Measurements from ENCODE around the gene ARHGAP11A.
"Not testable (repeated sequence)": the region's sequence is repeated elsewhere in the genome, so short reads cannot be mapped to it uniquely, and the experiment has no call there.

Gene ARHGAP11A

GRCh38 chr15:32615051-32615870, at the start of gene ARHGAP11A:
Gene ARHGAP11A (plus strand): TSS chr15:32615504. CDS start chr15:32616212, 708 bp downstream.
- not testable (repeated sequence) for DNase-seq (ENCODE audit: extremely low spot score, insufficient read length, low read depth)
- FAIRE-seq = peak; percentile 93

GRCh38 chr15:32568988-32569387, 46.3 kb upstream of the ARHGAP11A start:
- FAIRE-seq = not testable (repeated sequence)

DNA sequence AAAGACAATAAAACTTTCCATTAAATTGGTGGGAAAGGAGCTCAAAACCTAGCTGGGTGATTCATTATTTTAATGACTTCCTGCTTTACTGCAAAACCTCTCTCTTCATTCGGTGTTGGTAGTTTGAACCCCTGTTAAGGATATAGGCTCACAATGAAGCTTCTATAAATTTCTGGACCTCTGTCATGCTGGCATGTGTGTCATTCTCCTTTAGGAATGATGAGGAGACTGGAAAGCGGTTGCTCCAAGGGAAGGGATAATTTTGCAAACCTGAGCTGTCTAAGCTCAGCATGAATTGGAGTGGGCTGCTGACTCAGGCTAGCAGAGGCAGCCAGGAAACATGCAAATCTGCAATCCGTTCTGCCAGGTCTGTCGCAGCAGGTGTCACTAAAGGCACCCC, 36.8 kb upstream of the ARHGAP11A start:
- not testable (repeated sequence) for FAIRE-seq; DNase-seq (ENCODE audit: extremely low spot score, insufficient read length, low read depth)

More at GRCh38 chr15:32568988-32569387, 46.3 kb upstream of the ARHGAP11A start:
- DNase-seq (ENCODE audit: extremely low spot score, insufficient read length, low read depth) = not testable (repeated sequence)

DNA sequence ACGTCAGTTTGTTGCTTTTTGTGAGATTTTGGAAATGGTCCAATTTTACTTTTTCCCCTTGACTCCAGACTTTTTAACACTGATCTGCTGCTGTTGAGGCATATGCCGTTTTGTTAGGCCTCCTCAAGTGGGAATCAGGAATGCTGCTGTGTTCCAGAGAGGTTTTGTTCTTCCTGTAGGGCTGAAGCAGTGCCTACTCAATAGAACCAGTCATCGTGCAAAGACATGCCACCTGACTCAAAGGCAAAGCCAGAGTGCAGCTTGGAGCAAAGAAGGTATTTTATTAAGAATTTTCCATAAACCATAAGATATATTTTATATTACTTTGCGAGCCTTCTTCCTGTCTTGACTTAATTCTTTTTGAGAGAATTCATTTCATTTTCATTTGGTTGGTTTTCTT, 29.5 kb upstream of the ARHGAP11A start:
- not testable (repeated sequence) for DNase-seq (ENCODE audit: extremely low spot score, insufficient read length, low read depth)

DNA sequence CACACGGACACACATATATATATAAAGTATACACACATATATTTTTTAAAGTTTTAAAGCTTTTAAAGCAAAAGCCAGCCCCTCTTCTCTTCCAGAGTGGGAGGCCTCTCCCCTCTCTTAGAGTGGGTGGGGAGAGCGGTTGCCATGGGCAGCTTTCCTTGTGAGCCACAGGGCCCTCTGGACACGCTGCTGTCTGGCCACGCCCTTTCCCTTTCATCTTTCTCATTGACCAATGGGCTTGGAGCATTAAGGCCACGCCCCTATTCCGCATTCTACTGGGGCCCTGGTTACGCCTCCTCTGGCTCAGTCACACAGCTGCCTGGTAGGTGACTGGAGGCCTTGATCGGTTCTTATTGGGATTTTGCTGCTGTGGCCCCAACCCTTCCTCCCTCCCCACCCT, 22.2 kb upstream of the ARHGAP11A start, which contains the start of gene GOLGA8N:
Gene GOLGA8N (plus strand): TSS at position 306 of the 400 bp plus-strand sequence.
- DNase-seq (ENCODE audit: extremely low spot score, insufficient read length, low read depth); FAIRE-seq: not testable (repeated sequence)

More for the DNA sequence above, 29.5 kb upstream of the ARHGAP11A start:
- FAIRE-seq = not testable (repeated sequence)

GRCh38 chr15:32609518-32609917, 5.8 kb upstream of the ARHGAP11A start:
- DNase-seq (ENCODE audit: extremely low spot score, insufficient read length, low read depth); FAIRE-seq: not testable (repeated sequence)

DNA sequence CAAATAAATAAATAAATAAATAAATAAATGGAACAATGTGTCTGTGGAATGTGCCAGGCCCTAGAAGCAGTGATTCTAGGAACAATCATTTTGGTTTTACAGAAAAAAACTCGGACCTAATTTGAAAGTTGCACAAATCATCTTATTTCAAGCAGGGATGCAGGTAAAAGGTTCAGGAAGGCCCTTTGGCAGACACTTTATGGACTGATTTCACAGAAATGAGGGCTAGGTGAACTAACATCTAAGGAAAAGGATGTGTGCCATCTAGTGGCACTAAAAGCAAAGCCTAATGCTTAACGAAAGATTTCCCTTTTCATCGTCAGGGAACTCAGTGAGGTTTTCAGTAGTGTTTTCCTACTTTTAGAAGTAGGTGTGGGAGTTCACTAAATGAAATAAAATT, 4.6 kb upstream of the ARHGAP11A start:
- not testable (repeated sequence) for DNase-seq (ENCODE audit: extremely low spot score, insufficient read length, low read depth)
- FAIRE-seq = peak; percentile 81

GRCh38 chr15:32614712-32615050, 623 bp upstream of the ARHGAP11A start:
- DNase-seq (ENCODE audit: extremely low spot score, insufficient read length, low read depth) = not testable (repeated sequence)
- FAIRE-seq = peak; percentile 60

GRCh38 chr15:32615871-32616426, 645 bp downstream of the ARHGAP11A start:
- not testable (repeated sequence) for DNase-seq (ENCODE audit: extremely low spot score, insufficient read length, low read depth)
- FAIRE-seq = peak; percentile 38

- FAIRE-seq = peak; percentile 51
- DNase-seq (ENCODE audit: extremely low spot score, insufficient read length, low read depth) = no peak
These were observed 21.1 kb downstream of the ARHGAP11A start for GRCh38 chr15:32636410-32636809.

GRCh38 chr15:32636908-32637567, 21.7 kb downstream of the ARHGAP11A start:
- DNase-seq (ENCODE audit: extremely low spot score, insufficient read length, low read depth) = no peak
- FAIRE-seq = peak; percentile 61

- no peak for DNase-seq (ENCODE audit: extremely low spot score, insufficient read length, low read depth)
- no peak for FAIRE-seq
These were observed 22.4 kb downstream of the ARHGAP11A start for GRCh38 chr15:32637704-32638103.

DNA sequence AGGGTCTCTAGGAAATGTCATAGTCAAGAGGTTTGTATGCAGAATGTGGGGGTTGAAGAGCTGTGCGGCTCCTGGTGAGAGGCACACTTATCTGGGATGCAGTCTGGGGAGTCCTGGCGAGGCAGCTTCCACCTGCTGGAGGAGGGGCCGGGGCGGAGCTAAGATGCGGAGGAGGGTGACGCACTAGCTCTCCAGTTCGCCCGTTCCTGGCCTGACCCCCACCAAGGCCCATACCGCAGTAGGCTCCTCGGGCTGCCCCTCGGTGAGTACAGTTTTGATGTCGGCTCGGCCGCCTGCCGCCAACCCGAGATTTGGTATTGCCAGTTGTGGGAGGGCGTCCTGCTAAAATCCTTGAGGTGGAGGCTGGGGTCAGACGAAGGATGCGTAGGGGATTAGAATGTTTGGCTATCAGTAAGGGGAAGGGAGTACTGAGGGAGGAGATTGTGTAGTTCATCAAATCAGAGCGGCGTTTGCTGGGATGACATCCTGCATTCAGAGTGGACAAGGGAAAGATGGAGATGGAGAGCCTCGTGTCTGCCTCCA, 26.3 kb downstream of the ARHGAP11A start, which contains the start of gene SCG5:
Gene SCG5 (plus strand): TSS at position 194 of the 543 bp plus-strand sequence. CDS start 1,883 bp downstream, outside the sequence.
- no peak for DNase-seq (ENCODE audit: extremely low spot score, insufficient read length, low read depth)
- no peak for FAIRE-seq

DNA sequence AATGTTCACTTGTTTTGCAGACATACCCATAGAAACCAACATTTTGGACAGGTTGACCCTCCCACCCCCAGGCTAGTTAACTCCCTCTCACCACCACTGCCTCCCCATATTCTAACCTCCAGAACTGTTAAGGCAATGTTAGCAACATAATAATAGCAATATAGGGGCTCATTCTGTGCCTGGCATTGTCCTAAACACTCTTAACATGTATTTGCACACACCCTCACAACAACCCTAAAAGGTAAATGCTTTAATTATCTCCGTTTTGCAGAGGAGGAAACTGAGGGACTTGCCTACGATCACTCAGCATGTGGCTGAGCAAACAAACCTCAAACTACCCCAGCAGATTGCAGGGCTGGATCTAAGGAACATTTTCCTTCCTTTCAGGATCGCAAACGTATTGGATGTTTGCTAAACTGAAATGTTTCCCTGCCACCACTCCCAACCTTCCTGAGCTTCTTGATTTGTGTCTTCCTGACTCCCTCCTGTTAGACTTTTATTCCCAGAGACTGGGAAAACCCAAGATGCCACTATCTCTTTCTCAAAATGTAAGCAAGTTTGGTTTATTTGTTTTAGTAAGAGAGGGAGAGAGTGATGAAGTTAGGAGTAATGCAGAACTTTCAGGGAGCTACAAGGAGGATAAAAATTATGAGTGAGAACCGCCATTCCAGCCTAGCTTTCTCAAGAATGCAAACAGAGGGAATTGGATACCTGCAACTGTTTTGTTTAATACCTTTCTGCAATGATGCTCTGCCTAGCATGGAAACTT, 27.5 kb downstream of the ARHGAP11A start:
- FAIRE-seq (no peak), DNase-seq (ENCODE audit: extremely low spot score, insufficient read length, low read depth) (no peak)

GRCh38 chr15:32643907-32644445, 28.7 kb downstream of the ARHGAP11A start:
- no peak for DNase-seq (ENCODE audit: extremely low spot score, insufficient read length, low read depth)
- FAIRE-seq = no peak

- DNase-seq (ENCODE audit: extremely low spot score, insufficient read length, low read depth) = no peak
- no peak for FAIRE-seq
These were observed 31.0 kb downstream of the ARHGAP11A start for GRCh38 chr15:32646291-32646690.

GRCh38 chr15:32649342-32649741, 34.0 kb downstream of the ARHGAP11A start:
- FAIRE-seq (no peak), DNase-seq (ENCODE audit: extremely low spot score, insufficient read length, low read depth) (no peak)

DNA sequence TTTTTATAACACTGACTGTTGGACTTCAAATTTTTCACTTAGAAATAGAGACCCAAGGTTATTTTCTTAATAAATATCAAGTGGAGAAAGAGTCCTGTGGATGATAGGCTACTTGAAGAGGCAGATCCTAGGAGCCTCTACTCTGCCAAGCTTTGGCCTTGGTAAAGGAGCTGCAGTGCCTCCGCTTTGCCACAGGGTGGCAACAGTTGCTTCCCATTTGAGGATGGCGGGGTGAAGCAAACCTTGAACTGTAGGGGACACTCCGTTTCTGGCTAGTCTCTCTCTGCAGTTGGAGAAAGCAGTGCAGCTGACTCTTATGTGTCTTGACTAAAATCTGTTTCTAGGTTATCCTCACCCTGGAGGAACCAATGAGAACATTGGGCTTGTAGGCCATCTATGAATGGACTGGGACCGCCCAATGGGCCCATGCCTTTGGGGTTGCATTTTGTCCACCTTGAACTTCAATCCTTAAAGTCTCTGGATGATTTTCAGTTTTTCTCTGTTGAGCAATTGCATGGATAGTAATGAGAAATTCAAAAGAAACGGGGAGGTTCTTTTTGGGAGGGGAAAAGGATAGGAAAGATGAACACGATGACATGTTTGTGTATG, 36.0 kb downstream of the ARHGAP11A start:
- peak; percentile 72 for FAIRE-seq
- peak; percentile 30 for DNase-seq (ENCODE audit: extremely low spot score, insufficient read length, low read depth)

DNA sequence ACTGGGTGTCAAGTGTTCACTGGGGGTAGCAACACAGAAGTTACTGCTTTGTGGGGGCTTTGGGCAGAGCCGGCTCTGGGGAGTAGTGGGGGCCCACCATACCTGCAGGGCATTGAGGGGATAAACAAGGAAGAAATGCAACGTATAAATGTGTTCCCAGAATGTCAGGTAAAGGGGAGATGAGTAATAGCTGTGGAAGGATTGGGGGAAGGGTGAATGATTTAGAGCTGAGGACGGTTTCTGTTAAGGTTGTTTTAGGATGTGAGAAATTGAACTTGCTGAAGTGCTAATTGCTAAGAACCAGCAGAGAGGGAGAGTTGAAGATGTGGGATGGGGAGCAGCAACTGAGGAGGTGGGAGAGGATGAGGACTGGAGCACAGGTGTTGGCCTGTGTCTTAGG, 36.9 kb downstream of the ARHGAP11A start:
- DNase-seq (ENCODE audit: extremely low spot score, insufficient read length, low read depth) = no peak
- no peak for FAIRE-seq

All from GM18507 (cell line).